Measurements from ENCODE around the gene TNNT1.
"Not testable (repeated sequence)": the region's sequence is repeated elsewhere in the genome, so short reads cannot be mapped to it uniquely, and the experiment has no call there.

The TNNT1 gene

GRCh38 chr19:55149078-55150003, at the start of gene TNNT1:
Gene TNNT1, minus strand, starts transcription at chr19:55149206. Its CDS starts 2,049 bp downstream, at chr19:55147157.
- DNase-seq (ENCODE audit: low spot score), result no peak

GRCh38 chr19:55198651-55199050, 49.6 kb upstream of the TNNT1 start:
- DNase-seq (ENCODE audit: low spot score), result no peak

DNA sequence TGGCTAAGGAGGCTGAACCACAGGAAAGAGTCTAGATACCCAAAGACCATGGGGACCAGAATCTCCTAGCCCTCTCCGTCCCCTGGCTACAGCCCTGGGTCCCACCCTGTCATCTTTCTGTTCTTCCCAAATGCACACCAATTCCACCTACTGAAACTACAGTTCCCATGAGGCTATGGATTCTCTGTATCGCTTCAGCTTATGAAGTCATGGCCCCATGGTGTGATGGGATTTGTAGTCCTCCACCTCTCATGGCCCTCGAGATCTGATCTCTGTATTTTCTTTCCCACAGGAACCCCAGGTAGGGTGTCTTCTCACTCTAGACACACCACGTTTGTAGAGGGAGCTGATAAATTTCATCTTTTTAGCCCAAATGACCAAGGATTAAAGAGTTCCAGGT, 48.5 kb upstream of the TNNT1 start:
- no peak for DNase-seq (ENCODE audit: low spot score)

GRCh38 chr19:55196803-55197202, 47.8 kb upstream of the TNNT1 start:
- no peak for DNase-seq (ENCODE audit: low spot score)

- DNase-seq (ENCODE audit: low spot score), result no peak
Observed at GRCh38 chr19:55193481-55193880, 44.5 kb upstream of the TNNT1 start.

- DNase-seq (ENCODE audit: low spot score), result no peak
Observed at GRCh38 chr19:55189403-55189835, 40.4 kb upstream of the TNNT1 start.

DNA sequence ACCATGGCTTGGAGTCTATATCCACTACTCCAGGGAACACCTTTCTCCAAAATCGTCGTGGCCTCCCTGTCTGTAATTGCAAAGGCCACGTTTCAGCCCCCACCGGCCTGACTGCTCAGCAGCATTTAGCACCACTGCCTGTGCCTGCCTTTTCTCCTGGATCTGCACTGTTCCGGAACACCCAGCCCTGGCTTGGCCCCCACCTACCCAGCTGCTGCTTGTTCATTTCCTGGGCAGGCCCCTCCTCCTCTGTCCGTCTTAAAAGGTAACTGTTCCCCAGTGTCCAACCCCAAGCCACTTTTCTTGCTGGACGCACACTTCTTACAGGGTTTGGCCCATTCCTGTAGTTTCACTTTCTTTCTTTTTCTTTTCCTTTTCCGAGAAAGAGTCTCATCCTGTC, 39.6 kb upstream of the TNNT1 start:
- no peak for DNase-seq (ENCODE audit: low spot score)

- DNase-seq (ENCODE audit: low spot score), result no peak
Observed at GRCh38 chr19:55186080-55186479, 37.1 kb upstream of the TNNT1 start.

DNA sequence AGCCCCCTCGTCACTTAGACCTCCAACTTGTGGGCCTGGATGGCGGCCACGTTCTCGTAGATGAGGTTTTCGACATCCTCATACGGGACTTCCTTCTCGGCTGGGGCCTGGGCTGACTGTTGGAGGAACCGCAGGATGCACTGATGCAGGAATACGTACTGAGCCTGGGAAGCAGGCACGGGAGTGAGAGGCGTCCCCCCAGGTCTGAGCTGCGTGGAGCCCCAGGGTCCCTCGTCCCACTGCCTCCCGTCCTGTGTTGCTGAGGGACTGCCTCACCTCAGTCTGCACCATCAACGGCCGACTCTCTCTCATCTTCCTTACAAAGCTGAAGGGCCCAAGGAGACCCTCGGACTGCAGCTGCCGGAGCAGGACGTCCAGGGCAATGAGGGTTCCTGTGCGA, 32.7 kb upstream of the TNNT1 start:
- DNase-seq (ENCODE audit: low spot score), result no peak

DNA sequence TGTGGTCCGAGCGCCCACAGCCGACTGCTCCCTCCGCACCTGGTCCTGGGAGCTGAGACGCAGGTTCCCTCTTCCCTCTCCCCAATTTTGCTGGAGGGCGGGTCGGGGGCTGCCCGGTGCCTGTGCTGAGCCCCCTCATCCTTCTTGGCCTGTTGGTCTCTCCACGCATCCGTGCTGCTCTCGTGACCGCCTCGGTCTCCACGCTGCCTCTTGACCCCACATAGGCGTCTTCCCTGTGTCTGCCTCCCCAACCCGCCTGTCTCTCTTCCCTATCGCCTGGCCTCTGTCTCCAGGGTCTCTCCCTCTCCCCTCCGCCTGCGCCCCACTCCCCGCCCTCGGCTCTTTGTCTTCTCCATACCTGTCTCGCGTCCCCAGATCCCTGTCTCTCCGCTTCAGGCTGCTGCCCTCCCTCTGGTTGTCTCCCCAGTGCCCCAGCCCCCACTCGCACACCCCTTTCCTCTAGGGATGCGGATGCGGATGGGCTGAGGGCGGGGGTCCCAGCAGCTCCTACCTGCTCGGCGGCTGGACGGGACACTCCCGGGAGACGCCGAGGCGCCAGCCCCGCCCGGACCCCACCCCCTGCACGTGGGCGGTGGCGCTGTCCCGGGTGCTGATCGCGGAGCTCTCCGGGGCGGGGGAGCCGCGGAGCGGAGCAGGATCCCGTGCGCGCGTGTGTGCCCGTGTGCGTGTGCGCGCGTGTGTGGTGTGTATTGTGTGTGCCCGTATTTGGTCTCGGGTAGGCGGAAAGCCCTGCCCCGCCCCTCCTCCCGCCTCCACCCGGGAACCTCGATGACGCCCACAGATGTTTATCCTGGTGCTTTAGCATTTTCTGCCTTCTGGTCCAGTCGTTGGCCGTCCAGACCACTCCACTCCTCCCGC, 30.8 kb upstream of the TNNT1 start, which contains the start of gene SYT5:
TSS of gene SYT5 (minus strand) at position 684 of the 879 bp plus-strand sequence. CDS start 1,248 bp downstream, outside the sequence.
- no peak for DNase-seq (ENCODE audit: low spot score)

GRCh38 chr19:55178781-55179599, 30.0 kb upstream of the TNNT1 start:
- DNase-seq (ENCODE audit: low spot score), result peak; percentile 89

GRCh38 chr19:55176076-55176475, 27.1 kb upstream of the TNNT1 start:
- DNase-seq (ENCODE audit: low spot score), result no peak

GRCh38 chr19:55175117-55175867, 26.3 kb upstream of the TNNT1 start:
- DNase-seq (ENCODE audit: low spot score), result no peak

- DNase-seq (ENCODE audit: low spot score), result no peak
Observed at GRCh38 chr19:55174425-55175116, 25.6 kb upstream of the TNNT1 start.

- DNase-seq (ENCODE audit: low spot score), result peak; percentile 71
Observed at GRCh38 chr19:55173714-55174409, 24.9 kb upstream of the TNNT1 start.

GRCh38 chr19:55173186-55173713, 24.2 kb upstream of the TNNT1 start:
- no peak for DNase-seq (ENCODE audit: low spot score)

GRCh38 chr19:55172741-55173140, 23.7 kb upstream of the TNNT1 start:
- no peak for DNase-seq (ENCODE audit: low spot score)

DNA sequence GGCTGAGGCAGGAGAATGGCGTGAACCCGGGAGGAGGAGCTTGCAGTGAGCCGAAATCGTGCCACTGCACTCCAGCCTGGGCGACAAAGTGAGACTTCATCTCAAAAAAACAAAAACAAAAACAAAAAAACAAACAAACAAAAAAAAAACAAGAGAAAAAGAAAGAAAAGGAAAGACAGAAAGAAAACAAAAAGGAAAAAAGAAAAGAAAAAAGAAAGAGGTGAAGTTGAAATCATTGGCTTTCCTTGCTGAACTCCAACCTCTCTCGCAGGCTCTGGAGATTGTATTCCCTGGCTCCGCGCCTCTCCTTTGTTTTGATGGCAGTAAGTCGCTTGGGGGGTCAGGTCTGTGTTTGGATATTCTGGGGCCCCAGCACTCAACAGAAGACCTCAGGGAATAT, 23.3 kb upstream of the TNNT1 start:
- not testable (repeated sequence) for DNase-seq (ENCODE audit: low spot score)

- DNase-seq (ENCODE audit: low spot score), result no peak
Observed at GRCh38 chr19:55171440-55171839, 22.4 kb upstream of the TNNT1 start.
